ENCODE measurements around the gene AKAP1. TPM values are rescaled to one million over a fixed set of nuclear protein-coding genes. Genes with fewer than 3 reads are reported as not detected.
A peak's percentile ranks its signal among the peaks of the same experiment; 100 is the strongest.

AKAP1 gene
- total and polyA plus RNA-seq, 2 of the 8 experiments (the other 6 are each of a cell fraction or from before 2014, with no cell fraction given): 120 to 156 TPM

DNA sequence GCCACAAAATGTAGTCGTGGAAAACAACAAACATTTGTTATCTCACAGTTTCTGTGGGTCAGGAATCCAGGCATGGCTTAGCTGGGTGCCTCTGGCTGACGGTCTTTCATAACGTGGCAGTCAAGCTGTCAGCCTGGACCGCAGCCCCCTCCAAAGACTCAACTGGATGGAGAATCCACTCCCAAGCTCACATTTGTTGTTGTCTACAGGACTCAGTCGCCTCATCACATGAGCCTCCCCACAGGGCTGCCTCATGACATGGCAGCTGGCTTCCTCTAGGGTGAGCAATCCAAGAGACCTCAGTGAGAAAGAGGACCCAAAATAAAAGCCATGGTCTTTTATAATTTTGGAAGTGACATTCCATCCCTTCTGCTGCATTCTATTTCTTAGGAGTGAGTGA is 34.7 kb upstream of the AKAP1 start:
- H3K36me3 ChIP-seq (ENCODE audit: control insufficient read depth in 2 of 4, insufficient read depth in 4 of 4, low read length in 3 of 4): no peaks in the 10 kb centered on the region
- no peak overlapping the region for H3K18ac ChIP-seq (ENCODE audit: extremely low read depth, low read length)
- no peak overlapping the region for H3K4me3 ChIP-seq (ENCODE audit: extremely low read depth in 1 of 4, insufficient read depth in 2 of 4, low read depth in 3 of 4, low read length in 4 of 4)
- no peak overlapping the region for H2AK5ac ChIP-seq (ENCODE audit: low read depth, low read length)
- no peaks in the 10 kb centered on the region for H3K79me2 ChIP-seq (ENCODE audit: control insufficient read depth in 1 of 2, insufficient read depth in 2 of 2, low read length in 2 of 2)
- H3K14ac ChIP-seq (ENCODE audit: insufficient read length): no peak overlapping the region
- no peaks in the 10 kb centered on the region for H4K20me1 ChIP-seq (replicated peaks in 1 of 2; ENCODE audit: control insufficient read depth in 1 of 2, insufficient read depth in 2 of 2, low read length in 2 of 2)
- FAIRE-seq (no peak), DNase-seq (ENCODE audit: low read depth in 1 of 2, low spot score in 2 of 2) (no peak)
- no peak overlapping the region for H3K9ac ChIP-seq (replicated peaks in 1 of 4; ENCODE audit: extremely low read depth in 1 of 4, low read depth in 3 of 4, low read length in 3 of 4)
- TF ChIP-seq, protein P1, sequence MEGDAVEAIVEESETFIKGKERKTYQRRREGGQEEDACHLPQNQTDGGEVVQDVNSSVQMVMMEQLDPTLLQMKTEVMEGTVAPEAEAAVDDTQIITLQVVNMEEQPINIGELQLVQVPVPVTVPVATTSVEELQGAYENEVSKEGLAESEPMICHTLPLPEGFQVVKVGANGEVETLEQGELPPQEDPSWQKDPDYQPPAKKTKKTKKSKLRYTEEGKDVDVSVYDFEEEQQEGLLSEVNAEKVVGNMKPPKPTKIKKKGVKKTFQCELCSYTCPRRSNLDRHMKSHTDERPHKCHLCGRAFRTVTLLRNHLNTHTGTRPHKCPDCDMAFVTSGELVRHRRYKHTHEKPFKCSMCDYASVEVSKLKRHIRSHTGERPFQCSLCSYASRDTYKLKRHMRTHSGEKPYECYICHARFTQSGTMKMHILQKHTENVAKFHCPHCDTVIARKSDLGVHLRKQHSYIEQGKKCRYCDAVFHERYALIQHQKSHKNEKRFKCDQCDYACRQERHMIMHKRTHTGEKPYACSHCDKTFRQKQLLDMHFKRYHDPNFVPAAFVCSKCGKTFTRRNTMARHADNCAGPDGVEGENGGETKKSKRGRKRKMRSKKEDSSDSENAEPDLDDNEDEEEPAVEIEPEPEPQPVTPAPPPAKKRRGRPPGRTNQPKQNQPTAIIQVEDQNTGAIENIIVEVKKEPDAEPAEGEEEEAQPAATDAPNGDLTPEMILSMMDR (IDR thresholded peaks at IDR 0.05; ENCODE audit: control extremely low read depth in 1 of 3, insufficient read depth in 1 of 3, low read depth in 1 of 3, low read length in 3 of 3): peak in 1 of 3 experiments; percentile 34; a peak in 1 of 4 replicates
- TF ChIP-seq GABPA (IDR thresholded peaks at IDR 0.05; ENCODE audit: borderline replicate concordance, insufficient read depth, low read length) (no peak), RAD21 (IDR thresholded peaks at IDR 0.05 in 1 of 2, conservative IDR thresholded peaks at IDR 0.05 in 1 of 2; ENCODE audit: low read depth in 2 of 2, low read length in 2 of 2) (0 out of 4 replicates have a peak, but pooled peaks of 1 of the 2 experiments have one; percentile 1)
- H3K23me2 ChIP-seq (ENCODE audit: low read depth, low read length): no peaks in the 10 kb centered on the region
- no peak overlapping the region for H4K5ac ChIP-seq (ENCODE audit: insufficient read length, low read depth, low read length)
- H3K56ac ChIP-seq (replicated peaks; ENCODE audit: insufficient read length, low read depth, low read length): no peak overlapping the region
- no peak overlapping the region for H4K91ac ChIP-seq (replicated peaks; ENCODE audit: insufficient read length, low read length)
- H4K8ac ChIP-seq (ENCODE audit: extremely low read depth, insufficient read depth, low read length): no peak overlapping the region
- H3K4ac ChIP-seq (replicated peaks; ENCODE audit: insufficient read length, low read depth, low read length): no peak overlapping the region
- H3K27me3 ChIP-seq (replicated peaks in 1 of 4; ENCODE audit: control insufficient read depth in 3 of 4, extremely low read depth in 1 of 4, insufficient read depth in 3 of 4, low read length in 3 of 4): no peaks in the 10 kb centered on the region
- peak overlapping the region; percentile 4; the same call in 1 of the 2 replicates for H2BK5ac ChIP-seq (ENCODE audit: low read depth, low read length)
- no peaks in the 10 kb centered on the region for H3K9me3 ChIP-seq (ENCODE audit: insufficient read depth in 2 of 2, low read depth in 1 of 2, low read length in 1 of 2)
- no peak overlapping the region for H2BK120ac ChIP-seq (replicated peaks; ENCODE audit: low read depth, low read length)
- H3K27ac ChIP-seq (ENCODE audit: low read depth, low read length): no peak overlapping the region
- H2BK15ac ChIP-seq (ENCODE audit: low read length): no peak overlapping the region
- no peaks in the 10 kb centered on the region for H3K79me1 ChIP-seq (ENCODE audit: low read depth, low read length)
- H2BK20ac ChIP-seq (ENCODE audit: low read length): no peak overlapping the region
- peak overlapping the region; percentile 6; the same call in 1 of the 2 replicates for H2AFZ ChIP-seq (ENCODE audit: low read length)
- 87% methylated on average over 5 of the region's 5 CpGs; no CpG with 5 or more reads in 1 of the 2 experiments for WGBS, 2 experiments (ENCODE audit: extremely low coverage in 1 of 2, insufficient coverage in 1 of 2, insufficient read length in 1 of 2, insufficient replicate concordance in 2 of 2, low coverage in 1 of 2, low lambda C conversion rate in 2 of 2, missing lambda C conversion rate in 1 of 2)
- H2BK12ac ChIP-seq (ENCODE audit: low read depth, low read length): no peak overlapping the region
- H3K4me1 ChIP-seq (replicated peaks in 1 of 4; ENCODE audit: control insufficient read depth in 3 of 4, insufficient read depth in 4 of 4, low read length in 3 of 4): peaks cover 3 to 14% (median 9%) of the 10 kb centered on the region in 4 experiments; a peak in 5 of 7 replicates
- ChIA-PET CTCF (ENCODE audit: partially characterized antibody) (interaction anchor here (0.8 to 8.4 kb wide), 11 partner anchors 10 to 58 kb away, joined by 3 to 58 read pairs (median 4); no protein-coding TSS in a partner anchor), POLR2A (ENCODE audit: partially characterized antibody) (interaction anchor here (0.7 to 1.2 kb wide), 3 partner anchors 9 to 52 kb away, joined by 3 to 4 read pairs (median 3); partner anchors contain the start of gene AKAP1)
- no peak overlapping the region for H3K23ac ChIP-seq (ENCODE audit: insufficient read length)
- no peak overlapping the region for H3K4me2 ChIP-seq (ENCODE audit: insufficient read depth in 1 of 2, low read depth in 2 of 2, low read length in 2 of 2)

Measured in H1 (cell line).